OCI-LY3 (cell line): ENCODE results near the gene TTC23.

Source experiments
- H2AFZ ChIP-seq: fragments of 200-600, 300-600 bp; shearing (Covaris generic); 2 replicates; pipeline ENCODE4 v1.6.0; 2014; ENCODE audit warnings: antibody characterized with exemption, low read depth, low read length
- H3K27ac ChIP-seq: fragments of 200-600, 300-600 bp; sonication (generic); 2 replicates; pipeline ENCODE4 v1.5.1; 2014; ENCODE audit warnings: mild to moderate bottlenecking, low read length, moderate library complexity, mixed read lengths
- H3K27me3 ChIP-seq: fragments of 200-600, 300-600 bp; sonication (generic); 2 replicates; pipeline ENCODE4 v1.6.1; 2014; ENCODE audit warnings: low read depth, low read length, mixed read lengths
- H3K36me3 ChIP-seq: fragments of 200-600, 300-600 bp; sonication (generic); replicated peaks from 2 replicates; pipeline ENCODE3; 2014; ENCODE audit warnings: low read depth, low read length, mixed read lengths
- H3K4me1 ChIP-seq: fragments of 300-600, 200-600 bp; sonication (generic); 2 replicates; pipeline ENCODE4 v1.6.1; 2014; ENCODE audit warnings: low read length, mixed read lengths
- H3K4me2 ChIP-seq: fragments of 200-600, 300-600 bp; sonication (generic); 2 replicates; pipeline ENCODE4 v1.6.1; 2014; ENCODE audit warnings: low read length, mixed read lengths
- H3K4me3 ChIP-seq: fragments of 300-600, 200-600 bp; sonication (generic); 2 replicates; pipeline ENCODE4 v1.5.1; 2014; ENCODE audit warnings: antibody characterized with exemption, mild to moderate bottlenecking, low read length, moderate library complexity
- H3K79me2 ChIP-seq: fragments of 300-600, 200-600 bp; shearing (Covaris generic); 2 replicates; pipeline ENCODE4 v1.6.1; 2014; ENCODE audit warnings: mild to moderate bottlenecking, low read length, mixed read lengths
- H3K9ac ChIP-seq: fragments of 300-600, 200-600 bp; shearing (Covaris generic); 2 replicates; pipeline ENCODE4 v1.6.0; 2014; ENCODE audit warnings: mild to moderate bottlenecking, low read length, moderate library complexity
- H3K9me3 ChIP-seq: fragments of 200-600, 300-600 bp; shearing (Covaris generic); 2 replicates; pipeline ENCODE4 v1.6.1; 2014; ENCODE audit warnings: low read length, mixed read lengths; ENCODE audit not compliant: insufficient read depth
- H4K20me1 ChIP-seq: fragments of 200-600, 300-600 bp; sonication (generic); 2 replicates; pipeline ENCODE4 v1.6.1; 2016; ENCODE audit warnings: low read length, mixed read lengths; ENCODE audit not compliant: insufficient read depth
- CTCF ChIP-seq: fragments of 200-600, 300-600 bp; sonication (generic); IDR thresholded peaks from 2 replicates; pipeline ENCODE4 v1.5.1; 2014; ENCODE audit warnings: antibody characterized with exemption, low read length, low read depth
- EZH2phosphoT487 ChIP-seq: fragments of 200-600 bp; shearing (Covaris generic); IDR thresholded peaks from 2 replicates; pipeline ENCODE4 v1.6.1; 2018; ENCODE audit warnings: antibody characterized with exemption, mixed run types, low read depth

Gene TTC23

GRCh38 chr15:99226802-99227201, 22.6 kb downstream of the TTC23 start:
- Histone ChIP-seq H3K4me2 (no peak overlapping the region), H3K9me3 (no peaks in the 10 kb centered on the region), H3K36me3 (no peaks in the 10 kb centered on the region), H3K4me3 (no peak overlapping the region), H2AFZ (no peak overlapping the region), H3K9ac (no peak overlapping the region), H3K27ac (no peak overlapping the region), H3K79me2 (no peaks in the 10 kb centered on the region), H3K27me3 (no peaks in the 10 kb centered on the region), H3K4me1 (no peaks in the 10 kb centered on the region), H4K20me1 (peaks cover 4% of the 10 kb centered on the region; the same call in 1 of the 2 replicates)
- TF ChIP-seq EZH2phosphoT487 = no peak

GRCh38 chr15:99224372-99225214, 24.8 kb downstream of the TTC23 start:
- H3K36me3 ChIP-seq = no peaks in the 10 kb centered on the region
- H4K20me1 ChIP-seq = peaks cover 4% of the 10 kb centered on the region; the same call in 1 of the 2 replicates
- no peak for TF ChIP-seq EZH2phosphoT487
- TF ChIP-seq CTCF = no peak
- no peak overlapping the region for H2AFZ ChIP-seq
- no peaks in the 10 kb centered on the region for H3K4me1 ChIP-seq
- H3K9me3 ChIP-seq = no peaks in the 10 kb centered on the region
- no peak overlapping the region for H3K4me2 ChIP-seq
- no peaks in the 10 kb centered on the region for H3K27me3 ChIP-seq
- H3K4me3 ChIP-seq = no peak overlapping the region
- no peak overlapping the region for H3K27ac ChIP-seq
- H3K9ac ChIP-seq = no peak overlapping the region
- no peaks in the 10 kb centered on the region for H3K79me2 ChIP-seq

- no peak overlapping the region for H3K9ac ChIP-seq
- no peak for TF ChIP-seq EZH2phosphoT487
- peak; percentile 96 for TF ChIP-seq CTCF
- H3K79me2 ChIP-seq = no peaks in the 10 kb centered on the region
- H3K36me3 ChIP-seq = no peaks in the 10 kb centered on the region
- H3K4me3 ChIP-seq = no peak overlapping the region
- H4K20me1 ChIP-seq = no peaks in the 10 kb centered on the region
- no peaks in the 10 kb centered on the region for H3K4me1 ChIP-seq
- H3K4me2 ChIP-seq = no peak overlapping the region
- no peak overlapping the region for H2AFZ ChIP-seq
- H3K27ac ChIP-seq = no peak overlapping the region
- peaks cover 18% of the 10 kb centered on the region for H3K27me3 ChIP-seq
- no peaks in the 10 kb centered on the region for H3K9me3 ChIP-seq
Measured at GRCh38 chr15:99213187-99213811, 36.1 kb downstream of the TTC23 start.

GRCh38 chr15:99212406-99212805, 37.0 kb downstream of the TTC23 start:
- H2AFZ ChIP-seq = no peak overlapping the region
- no peaks in the 10 kb centered on the region for H3K4me1 ChIP-seq
- no peak for TF ChIP-seq CTCF
- TF ChIP-seq EZH2phosphoT487 = no peak
- no peaks in the 10 kb centered on the region for H4K20me1 ChIP-seq
- H3K27ac ChIP-seq = no peak overlapping the region
- no peaks in the 10 kb centered on the region for H3K79me2 ChIP-seq
- H3K36me3 ChIP-seq = no peaks in the 10 kb centered on the region
- no peak overlapping the region for H3K4me3 ChIP-seq
- H3K9ac ChIP-seq = no peak overlapping the region
- no peaks in the 10 kb centered on the region for H3K9me3 ChIP-seq
- peaks cover 10% of the 10 kb centered on the region for H3K27me3 ChIP-seq
- no peak overlapping the region for H3K4me2 ChIP-seq
